GDM1 (cell line): ENCODE results near the gene DENND2A.
"Not testable (repeated sequence)": the region's sequence is repeated elsewhere in the genome, so short reads cannot be mapped to it uniquely, and the experiment has no call there.

Source experiments
- DNase-seq: peaks from one replicate; lab custom pipeline; 2025; lab: John Stamatoyannopoulos, UW

Gene DENND2A

GRCh38 chr7:140646931-140647647 lies 6.5 kb upstream of the DENND2A start:
- no peak for DNase-seq

GRCh38 chr7:140645166-140645900 lies 4.7 kb upstream of the DENND2A start:
- DNase-seq: no peak

- not testable (repeated sequence) for DNase-seq
Observed at GRCh38 chr7:140644761-140645160, 4.1 kb upstream of the DENND2A start.

DNA sequence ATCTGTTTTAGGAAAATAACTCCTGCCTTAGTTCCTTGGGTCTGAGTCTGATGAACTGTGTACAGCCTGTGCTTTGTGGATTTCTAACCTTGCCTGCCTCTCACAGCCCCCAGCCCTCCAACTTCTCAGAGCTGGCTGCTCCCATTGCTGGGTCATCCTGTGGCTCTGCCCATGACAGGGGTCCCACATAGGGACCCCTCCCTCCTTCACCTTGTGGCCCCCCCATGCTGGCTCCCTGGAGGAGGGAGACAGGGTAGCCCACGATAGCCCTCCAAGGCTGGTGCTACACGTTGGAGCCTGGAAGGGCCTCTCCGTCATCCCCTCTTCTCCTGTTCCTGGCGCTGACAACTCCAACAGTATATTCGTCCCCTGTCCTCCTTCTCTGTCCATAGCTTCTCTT lies 2.8 kb upstream of the DENND2A start:
- DNase-seq: no peak

- no peak for DNase-seq
Observed at GRCh38 chr7:140641524-140642195, 1.0 kb upstream of the DENND2A start.

DNA sequence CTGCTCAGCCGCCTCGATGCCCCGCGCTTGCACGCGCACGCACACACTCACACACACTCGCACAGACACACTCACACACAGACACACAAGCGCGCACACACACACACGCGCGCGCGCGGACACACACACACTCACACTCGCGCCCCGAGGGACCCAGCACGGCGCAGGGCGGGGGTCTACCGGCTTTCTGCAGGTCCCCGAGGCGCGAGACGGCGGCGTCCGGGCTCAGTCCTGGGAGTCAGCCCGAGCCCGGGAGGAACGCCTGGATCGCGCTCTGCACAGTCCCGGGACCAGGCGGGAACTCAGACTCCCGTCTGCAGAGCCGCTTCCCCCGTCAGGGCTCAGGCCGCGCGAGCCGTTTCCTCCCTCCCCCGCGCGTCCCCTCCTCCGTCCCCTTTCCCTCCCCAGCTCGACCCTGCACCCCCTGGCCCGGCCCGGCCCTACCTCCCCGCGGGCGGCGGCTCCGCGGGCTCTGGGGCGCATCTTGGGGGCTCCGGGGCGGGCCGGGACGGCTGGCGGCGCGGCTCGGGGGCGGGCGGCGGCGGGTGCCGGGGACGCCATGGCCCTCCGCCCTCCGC lies 464 bp downstream of the DENND2A start:
- DNase-seq: no peak

DNA sequence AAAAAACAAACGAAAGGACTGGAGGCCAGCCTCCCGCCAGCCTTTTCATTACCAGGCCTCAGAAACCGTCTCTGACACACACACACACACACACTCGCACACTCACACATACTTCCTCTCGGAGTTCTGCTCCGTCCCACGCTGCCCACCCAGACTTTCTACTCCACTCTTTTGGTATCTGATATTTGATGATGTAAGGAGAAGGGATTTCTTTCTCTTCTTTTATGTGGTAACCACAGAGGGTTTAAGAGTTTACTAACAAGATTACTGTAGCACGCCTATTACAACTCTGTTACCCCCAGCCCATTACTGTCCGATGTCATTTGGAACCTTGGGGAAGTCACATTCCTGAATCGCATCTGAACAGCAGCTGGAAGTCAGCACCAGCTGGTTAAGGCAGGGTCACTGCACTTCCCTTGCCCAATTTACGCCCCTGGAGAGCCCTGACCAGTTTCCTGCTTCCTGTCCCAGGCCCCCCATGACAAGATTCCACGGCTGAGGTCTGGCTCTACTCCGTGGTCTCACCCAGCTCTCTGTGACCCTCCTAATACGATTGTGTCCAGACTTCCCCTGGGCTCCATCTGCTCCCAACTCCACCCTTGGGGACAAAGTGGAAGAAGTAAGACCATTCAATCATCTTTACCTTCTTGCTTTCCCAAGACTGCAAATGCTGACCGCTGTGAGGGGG lies 1.1 kb downstream of the DENND2A start:
- DNase-seq: no peak

- DNase-seq: no peak
Observed at GRCh38 chr7:140638173-140638791, 2.3 kb downstream of the DENND2A start.

- DNase-seq: no peak
Observed at GRCh38 chr7:140637400-140637799, 3.2 kb downstream of the DENND2A start.

DNA sequence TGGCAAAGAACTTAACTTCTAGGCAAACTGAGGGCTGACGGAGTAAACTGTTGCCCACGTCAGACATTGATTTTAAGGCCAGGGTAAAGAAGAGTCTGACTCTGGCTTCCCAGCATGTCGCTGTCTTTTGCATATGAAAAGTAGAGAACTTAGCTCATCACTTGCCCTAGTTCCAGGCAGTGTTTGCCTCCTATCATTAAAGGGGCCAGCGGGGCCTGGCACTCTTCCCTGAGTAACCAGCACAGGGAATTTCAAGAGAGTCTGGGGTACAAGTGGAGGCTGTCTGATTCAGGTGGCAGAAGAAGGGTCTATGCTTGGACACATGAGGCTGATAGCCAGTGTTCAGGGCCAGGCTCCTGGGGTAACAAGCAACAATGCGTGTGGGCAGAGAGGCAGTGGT lies 4.8 kb downstream of the DENND2A start:
- no peak for DNase-seq

GRCh38 chr7:140635345-140635744 lies 5.3 kb downstream of the DENND2A start:
- no peak for DNase-seq

GRCh38 chr7:140631602-140632001 lies 9.0 kb downstream of the DENND2A start:
- no peak for DNase-seq

- DNase-seq: no peak
Observed at GRCh38 chr7:140631021-140631420, 9.6 kb downstream of the DENND2A start.

DNA sequence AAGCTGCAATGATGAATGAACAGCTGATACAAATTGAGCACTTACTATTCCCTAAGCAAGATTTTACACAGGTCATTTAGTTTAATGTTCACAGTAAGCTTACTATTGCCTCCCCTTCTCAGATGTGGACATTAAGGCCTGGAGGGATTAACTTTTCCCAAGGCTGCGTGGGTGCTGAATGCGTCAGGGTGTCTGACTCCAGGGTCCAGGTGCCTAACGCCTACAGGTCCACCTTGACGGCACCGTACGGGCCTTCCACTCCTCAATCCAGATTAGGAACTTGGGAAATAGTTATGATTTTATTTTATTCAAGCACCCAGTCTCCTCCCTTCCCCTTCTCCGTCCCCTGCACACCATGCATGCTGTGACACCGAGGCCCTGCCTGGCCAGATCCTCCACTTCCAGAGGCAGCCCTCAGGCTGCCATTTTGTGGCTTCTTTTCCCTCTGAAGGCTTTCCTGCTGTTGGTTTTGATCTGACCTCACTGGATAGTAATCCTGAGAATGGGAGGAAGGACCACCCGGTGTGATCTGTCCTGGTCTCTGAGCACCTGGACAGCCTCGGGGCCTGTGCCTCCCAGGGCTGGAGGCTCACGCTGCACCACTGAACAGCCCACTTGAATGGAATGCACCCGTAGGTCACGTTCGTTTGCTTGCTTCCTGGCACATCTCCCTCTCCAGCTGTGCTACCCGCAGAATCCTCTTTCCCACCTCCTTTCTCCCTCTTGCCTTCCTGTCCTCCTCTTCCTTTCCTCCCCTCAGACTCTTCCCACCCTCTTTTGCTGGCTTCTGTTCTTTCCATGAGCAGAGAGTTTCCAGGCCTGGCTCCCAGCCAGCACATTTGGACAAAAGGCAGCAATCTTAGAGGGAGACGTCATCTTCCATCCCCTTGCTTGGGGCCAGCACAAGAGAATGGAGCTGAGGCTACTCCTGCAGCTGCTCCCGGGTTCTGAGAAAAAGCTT lies 14.4 kb downstream of the DENND2A start:
- no peak for DNase-seq

DNA sequence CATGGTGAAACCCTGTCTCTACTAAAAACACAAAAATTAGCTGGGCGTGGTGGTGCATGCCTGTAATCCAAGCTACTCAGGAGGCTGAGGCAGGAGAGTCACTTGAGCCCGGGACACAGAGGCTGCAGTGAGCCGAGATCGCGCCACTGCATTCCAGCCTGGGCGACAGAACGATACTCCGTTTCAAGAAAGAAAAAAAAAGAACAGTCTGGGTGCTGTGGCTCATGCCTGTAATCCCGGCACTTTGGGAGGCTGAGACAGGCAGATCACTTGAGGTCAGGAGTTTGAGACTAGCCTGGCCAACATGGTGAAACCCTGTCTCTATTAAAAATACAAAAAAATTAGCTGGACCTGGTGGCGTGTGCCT lies 15.4 kb downstream of the DENND2A start:
- DNase-seq: not testable (repeated sequence)

GRCh38 chr7:140624392-140625191 lies 16.0 kb downstream of the DENND2A start:
- no peak for DNase-seq

- no peak for DNase-seq
Observed at GRCh38 chr7:140623980-140624379, 16.6 kb downstream of the DENND2A start.

DNA sequence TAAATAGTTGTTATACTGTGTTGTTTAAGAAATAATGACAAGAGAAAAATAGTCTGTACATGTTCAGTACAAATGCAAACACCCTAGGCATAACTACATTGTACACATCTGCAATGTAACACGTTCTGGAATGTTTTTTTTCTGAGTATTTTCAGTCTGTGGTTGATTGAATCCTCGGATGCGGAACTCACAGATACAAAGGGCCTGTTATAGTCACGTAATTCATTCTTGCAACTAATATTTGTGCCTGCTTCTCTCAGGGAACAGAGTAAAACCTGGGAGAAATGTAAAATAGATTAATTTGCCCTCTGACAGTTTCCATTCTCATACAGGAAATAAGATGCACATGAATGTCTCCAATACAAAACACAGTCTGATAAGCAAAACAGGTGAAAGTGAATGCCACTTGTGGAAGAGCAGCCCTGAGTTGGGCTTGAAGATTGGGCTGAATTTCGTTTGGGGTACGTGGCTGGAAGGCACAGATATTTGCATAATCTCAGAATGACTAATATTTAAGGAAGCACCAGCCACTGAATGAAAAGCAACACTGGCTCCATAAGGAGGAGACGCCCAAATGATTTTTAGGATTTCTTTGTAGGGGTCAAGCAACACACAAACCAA lies 19.1 kb downstream of the DENND2A start:
- DNase-seq: no peak

GRCh38 chr7:140619915-140620510 lies 20.6 kb downstream of the DENND2A start:
- not testable (repeated sequence) for DNase-seq
